Small intestine (tissue), 7 donors: ENCODE data around the gene RHOT2. TPM values are rescaled to one million over a fixed set of nuclear protein-coding genes. Genes with fewer than 3 reads are reported as not detected.

Experiments
- DNase-seq, 2 donors: peaks; one replicate each; pipeline versions ENCODE4 v3.0.0 to v3.0.0-alpha.2; 2013
- FAIRE-seq: peaks from 2 replicates; lab custom pipeline; 2012; peaks lifted over from hg19 to GRCh38; lab: Jason Lieb, UNC
- H3K27ac ChIP-seq, 3 donors: one replicate each; pipeline ENCODE4 v1.5.1; 2013; ENCODE audit warnings: low read length in 2 of 3, mild to moderate bottlenecking in 2 of 3, control low read depth in 1 of 3, inconsistent platforms in 1 of 3, low read depth in 1 of 3, moderate library complexity in 1 of 3
- H3K27me3 ChIP-seq, 3 donors: one replicate each; pipeline ENCODE4 v1.6.1; 2013; ENCODE audit warnings: low read length in 3 of 3, inconsistent platforms in 1 of 3; ENCODE audit not compliant: control insufficient read depth in 3 of 3, insufficient read depth in 3 of 3
- H3K36me3 ChIP-seq, 3 donors: one replicate each; pipeline ENCODE4 v1.6.1; 2013; ENCODE audit warnings: low read length in 3 of 3, inconsistent platforms in 1 of 3, low read depth in 1 of 3, mild to moderate bottlenecking in 1 of 3, moderate library complexity in 1 of 3; ENCODE audit not compliant: control insufficient read depth in 3 of 3, insufficient read depth in 2 of 3
- H3K4me1 ChIP-seq, 3 donors: one replicate each; pipeline ENCODE4 v1.6.1; 2013; ENCODE audit warnings: low read length in 2 of 3, inconsistent platforms in 1 of 3, low read depth in 1 of 3, mild to moderate bottlenecking in 1 of 3, moderate library complexity in 1 of 3; ENCODE audit not compliant: control insufficient read depth in 3 of 3, insufficient read depth in 2 of 3
- H3K4me3 ChIP-seq, 3 donors: one replicate each; pipeline ENCODE4 v1.5.1; 2013; ENCODE audit warnings: low read length in 3 of 3, control low read depth in 1 of 3, inconsistent platforms in 1 of 3, low read depth in 1 of 3, mild to moderate bottlenecking in 1 of 3, moderate library complexity in 1 of 3
- H3K9me3 ChIP-seq, 2 donors: one replicate each; pipeline ENCODE4 v1.6.1; 2013; ENCODE audit warnings: low read depth in 1 of 2, low read length in 1 of 2; ENCODE audit not compliant: control insufficient read depth in 2 of 2, insufficient read depth in 1 of 2
- WGBS, 3 donors: extraction: QIAGEN DNeasy Blood & Tissue Kit; methylation state at CpG; one replicate each; pipeline ENCODE4 v1.1.7; 2013; 5-methylcytosine and 5-hydroxymethylcytosine counted together
- polyA plus RNA-seq, 4 donors: library from polyadenylated mRNA; stranded (reverse) in 3 of 4; unstranded in 1 of 4; fragments of 200-250 nt in 3 of 4; fragments of 120-200 nt in 1 of 4; gene quantifications; one replicate each; pipeline versions ENCODE4 v1.2.1 to v1.2.3, GENCODE V29; 2013
- donor health status: healthy with polysubstance abuse.
- donor health status: control.
- donor health status: control.
- donor health status: Bipolar disorder and iron deficiency.
- donor health status: healthy.

Gene RHOT2
- polyA plus RNA-seq, 4 donors = 89.3 to 207 (median 159) TPM

DNA sequence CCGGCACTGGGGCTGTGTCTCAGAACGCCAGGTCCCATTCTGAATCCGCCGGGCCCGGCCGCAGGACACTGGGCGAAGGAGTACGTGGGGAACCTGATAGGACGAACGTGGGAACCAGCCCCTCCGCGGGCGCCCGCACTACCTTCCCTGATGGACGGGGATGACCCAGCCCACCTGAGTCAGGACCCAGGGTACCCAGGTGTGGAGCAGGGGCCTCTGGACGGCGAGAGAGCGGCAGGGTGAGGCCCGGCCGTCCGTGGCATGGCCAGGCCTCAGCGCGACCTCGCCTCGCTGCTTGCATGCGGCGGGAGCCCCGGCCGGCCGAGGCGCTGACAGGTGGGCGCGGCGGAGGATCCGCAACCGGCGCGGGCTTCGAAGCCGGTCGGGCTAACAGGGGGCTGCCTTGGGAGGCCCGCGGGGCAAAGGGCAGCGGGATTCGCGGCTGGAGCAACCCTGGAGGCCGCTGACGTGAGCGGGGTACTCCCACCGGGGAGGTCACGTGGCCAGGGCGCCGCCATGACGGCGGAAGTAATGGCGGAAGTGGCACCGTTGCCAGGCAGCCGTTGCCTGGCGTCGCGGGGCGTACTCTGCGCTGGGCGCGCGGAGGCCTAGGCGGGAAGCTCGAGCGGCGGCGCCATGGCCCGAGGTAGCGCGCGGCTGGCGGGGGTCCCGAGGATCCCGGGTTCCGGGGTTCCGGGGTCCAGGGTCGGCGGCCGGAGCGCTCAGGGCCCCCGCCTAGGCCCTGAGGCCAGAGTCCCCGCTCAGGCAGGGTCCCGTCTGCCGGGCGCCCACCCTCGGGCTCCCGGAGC lies 18.9 kb upstream of the RHOT2 start, which contains the start of gene WDR90:
TSS of gene WDR90 (plus strand) at position 585 of the 809 bp plus-strand sequence. CDS start at position 637, 52 bp downstream.
- DNase-seq = peak; percentile 95 to 99
- H3K4me1 ChIP-seq = peaks cover 0 to 51% (median 5%) of the 10 kb centered on the region in 3 donors
- peak within 1 kb of the TSS; percentile 42 to 80 (median 60) for H3K4me3 ChIP-seq
- 1 to 2% (median 1%) methylated on average over 75 to 91 of the region's 91 CpGs for WGBS, 3 donors
- H3K27me3 ChIP-seq = no peaks in the 10 kb centered on the region
- H3K27ac ChIP-seq = peak within 1 kb of the TSS; percentile 86 to 98 (median 97)
- no peak for FAIRE-seq
- H3K36me3 ChIP-seq = peaks cover 0 to 84% (median 0%) of the 10 kb centered on the region in 3 donors
- no peaks in the 10 kb centered on the region for H3K9me3 ChIP-seq

GRCh38 chr16:649631-650030 lies 18.3 kb upstream of the RHOT2 start:
- 1 to 3% (median 2%) methylated on average over 9 to 44 of the region's 44 CpGs for WGBS, 3 donors
- Histone ChIP-seq H3K4me1 (peaks cover 0 to 47% (median 2%) of the 10 kb centered on the region in 3 donors), H3K4me3 (peak overlapping the region; percentile 30 to 80 (median 60)), H3K36me3 (peaks cover 0 to 82% (median 0%) of the 10 kb centered on the region in 3 donors), H3K27me3 (no peaks in the 10 kb centered on the region), H3K27ac (no peak overlapping the region), H3K9me3 (no peaks in the 10 kb centered on the region)
- no peak for FAIRE-seq
- no peak for DNase-seq

DNA sequence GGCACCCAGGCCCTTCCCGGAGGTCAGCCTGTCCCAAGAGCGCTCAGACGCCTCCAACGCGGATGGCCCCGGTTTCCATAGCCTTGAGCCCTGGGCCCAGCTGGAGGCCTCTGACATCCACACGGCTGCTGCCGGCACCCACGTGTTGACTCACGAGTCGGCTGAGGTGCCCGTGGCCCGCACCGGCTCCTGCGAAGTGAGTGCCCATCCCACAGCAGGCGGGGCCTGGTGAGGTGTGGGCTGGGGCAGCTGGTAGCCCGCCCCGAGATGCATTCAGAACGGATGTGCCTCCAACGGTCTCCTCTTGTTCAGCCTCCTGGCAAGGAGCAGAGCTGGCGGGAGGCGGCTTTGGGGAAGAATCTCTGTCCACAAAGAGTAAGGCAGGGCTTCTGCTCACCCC lies 16.1 kb upstream of the RHOT2 start:
- DNase-seq = no peak
- Histone ChIP-seq H3K9me3 (no peaks in the 10 kb centered on the region), H3K4me1 (peaks cover 0 to 28% (median 0%) of the 10 kb centered on the region in 3 donors), H3K36me3 (peaks cover 0 to 82% (median 0%) of the 10 kb centered on the region in 3 donors), H3K27ac (no peak overlapping the region), H3K4me3 (no peak overlapping the region), H3K27me3 (no peaks in the 10 kb centered on the region)
- FAIRE-seq = no peak
- 92 to 93% (median 93%) methylated on average over 16 to 22 of the region's 22 CpGs for WGBS, 3 donors

GRCh38 chr16:652454-653305 lies 15.3 kb upstream of the RHOT2 start:
- no peaks in the 10 kb centered on the region for H3K27me3 ChIP-seq
- H3K9me3 ChIP-seq = no peaks in the 10 kb centered on the region
- no peak for DNase-seq
- H3K4me1 ChIP-seq = peaks cover 0 to 19% (median 0%) of the 10 kb centered on the region in 3 donors
- H3K4me3 ChIP-seq = no peak overlapping the region
- H3K27ac ChIP-seq = no peak overlapping the region
- 87 to 89% (median 88%) methylated on average over 23 to 28 of the region's 28 CpGs for WGBS, 3 donors
- no peak for FAIRE-seq
- peaks cover 0 to 82% (median 0%) of the 10 kb centered on the region in 3 donors for H3K36me3 ChIP-seq

GRCh38 chr16:654034-654433 lies 13.9 kb upstream of the RHOT2 start:
- H3K36me3 ChIP-seq = peaks cover 0 to 86% (median 0%) of the 10 kb centered on the region in 3 donors
- 91 to 92% (median 91%) methylated on average over 12 of the region's 12 CpGs for WGBS, 3 donors
- no peak for FAIRE-seq
- H3K4me3 ChIP-seq = no peak overlapping the region
- H3K27ac ChIP-seq = no peak overlapping the region
- DNase-seq = no peak
- peaks cover 0 to 8% (median 0%) of the 10 kb centered on the region in 3 donors for H3K4me1 ChIP-seq
- H3K9me3 ChIP-seq = no peaks in the 10 kb centered on the region
- H3K27me3 ChIP-seq = no peaks in the 10 kb centered on the region

DNA sequence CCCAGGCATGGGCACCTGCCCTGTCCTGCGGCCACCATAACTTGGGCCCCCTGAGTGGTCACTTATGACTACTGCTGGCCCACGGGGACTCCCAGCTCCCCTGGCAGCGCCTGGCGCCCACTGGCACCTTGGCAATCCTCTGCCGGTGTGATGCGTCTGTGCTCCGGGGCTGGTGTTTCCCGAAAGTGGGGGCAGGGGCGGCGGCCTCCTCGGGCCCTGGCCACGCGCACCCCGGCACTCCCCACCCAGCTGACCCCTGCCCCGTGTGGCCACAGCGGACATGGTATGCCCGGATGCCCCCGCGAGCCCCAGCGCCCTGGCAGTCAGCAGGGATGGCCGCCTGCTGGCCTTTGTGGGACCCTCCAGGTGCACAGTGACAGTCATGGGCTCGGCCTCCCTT lies 10.4 kb upstream of the RHOT2 start:
- peaks cover 0 to 89% (median 0%) of the 10 kb centered on the region in 3 donors for H3K36me3 ChIP-seq

GRCh38 chr16:658679-659571 lies 9.0 kb upstream of the RHOT2 start:
- Histone ChIP-seq H3K4me1 (peaks cover 0 to 17% (median 0%) of the 10 kb centered on the region in 3 donors), H3K36me3 (peaks cover 0 to 87% (median 0%) of the 10 kb centered on the region in 3 donors), H3K4me3 (no peak overlapping the region), H3K27ac (no peak overlapping the region), H3K27me3 (no peaks in the 10 kb centered on the region), H3K9me3 (no peaks in the 10 kb centered on the region)
- FAIRE-seq (no peak), DNase-seq (no peak)
- 90 to 91% (median 90%) methylated on average over 28 to 35 of the region's 35 CpGs for WGBS, 3 donors

More for the DNA sequence above, 10.4 kb upstream of the RHOT2 start:
- Histone ChIP-seq H3K27me3 (no peaks in the 10 kb centered on the region), H3K9me3 (no peaks in the 10 kb centered on the region), H3K4me3 (no peak overlapping the region), H3K27ac (no peak overlapping the region), H3K4me1 (peaks cover 0 to 17% (median 0%) of the 10 kb centered on the region in 3 donors)
- FAIRE-seq (no peak), DNase-seq (no peak)
- WGBS, 3 donors = 93 to 98% (median 96%) methylated on average over 14 to 22 of the region's 22 CpGs
